ENCODE data around the gene SLC22A9.

SLC22A9 gene

DNA sequence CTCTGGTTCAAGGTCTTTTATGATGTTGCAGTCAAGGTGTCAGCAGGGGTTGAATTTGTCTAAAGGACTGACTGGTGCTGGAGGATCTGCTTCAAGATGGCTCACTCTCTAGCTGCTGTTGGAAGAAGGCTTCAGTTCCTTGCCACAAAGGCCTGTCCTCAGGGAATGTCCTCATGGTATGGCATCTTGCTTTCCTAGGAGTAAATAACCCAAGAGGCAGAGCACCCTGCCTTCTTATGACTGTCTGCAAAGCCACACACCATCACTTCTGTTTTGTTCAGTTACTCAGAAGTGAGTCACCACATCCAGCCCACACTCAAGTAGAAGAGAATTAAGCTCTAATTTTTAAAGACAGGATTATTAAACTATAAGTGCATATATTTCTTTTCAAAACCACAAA lies 76.1 kb downstream of the SLC22A9 start:
- DNase-seq: no peak

DNA sequence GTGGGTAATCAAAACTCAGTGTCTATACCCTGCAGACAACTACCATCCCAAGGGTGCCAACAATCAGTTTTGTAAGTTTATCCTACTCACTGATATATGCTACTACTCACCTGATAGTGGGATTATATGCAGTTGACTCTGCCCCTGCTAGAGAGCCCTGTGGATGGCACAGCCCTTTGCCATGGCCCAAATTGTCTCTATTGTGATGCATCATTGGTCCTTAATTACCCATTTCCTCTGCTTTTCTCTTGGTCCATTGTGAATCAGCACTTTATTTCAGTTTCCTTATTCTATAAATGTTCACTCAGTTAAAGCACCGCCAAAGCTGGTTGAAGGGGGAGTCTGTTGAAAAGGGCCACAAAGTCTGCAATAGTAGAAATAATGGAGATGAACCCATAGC lies 79.1 kb downstream of the SLC22A9 start:
- no peak for DNase-seq

DNA sequence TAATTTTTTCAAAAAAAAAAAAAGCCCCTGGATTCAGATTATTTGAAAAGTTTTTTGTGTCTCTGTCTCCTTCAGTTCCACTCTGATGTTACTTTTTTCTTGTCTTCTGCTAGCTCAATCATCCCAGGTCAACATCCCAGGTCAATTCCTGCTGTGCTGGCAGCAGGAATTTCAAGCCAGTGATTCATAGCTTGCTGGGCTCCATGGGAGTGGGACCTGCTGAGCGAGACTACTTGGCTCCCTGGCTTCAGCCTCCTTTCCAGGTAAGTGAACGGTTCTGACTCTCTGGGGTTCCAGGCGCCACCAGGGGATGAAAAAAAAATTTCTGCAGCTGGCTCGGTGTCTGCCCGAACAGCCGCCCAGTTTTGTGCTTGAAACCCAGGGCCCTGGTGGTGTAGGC lies 90.0 kb downstream of the SLC22A9 start:
- DNase-seq: no peak

Data from CD4-positive, alpha-beta T cell treated with Interleukin-17A for 1 hour (primary cell).